ENCODE data around the gene RAPGEF5.

GRCh38 chr7:22093001-22093400 lies 264.0 kb downstream of the RAPGEF5 start:
- TF ChIP-seq CTCF (IDR thresholded peaks at IDR 0.05 in 4 of 5, conservative IDR thresholded peaks at IDR 0.05 in 1 of 5) (no peak), POLR2A (IDR thresholded peaks at IDR 0.05) (no peak)

Data from gastrocnemius medialis (tissue), 4 donors.